GM19324 (cell line): ENCODE data around the gene CYTH1.

Experiments used
- ATAC-seq: cut with Tn5 transposase; IDR thresholded peaks from one replicate; pipeline ENCODE4 v1.9.1; 2021; ENCODE audit warnings: mild to moderate bottlenecking, moderate library complexity; ENCODE audit not compliant: unreplicated experiment, low FRiP score

CYTH1 gene

DNA sequence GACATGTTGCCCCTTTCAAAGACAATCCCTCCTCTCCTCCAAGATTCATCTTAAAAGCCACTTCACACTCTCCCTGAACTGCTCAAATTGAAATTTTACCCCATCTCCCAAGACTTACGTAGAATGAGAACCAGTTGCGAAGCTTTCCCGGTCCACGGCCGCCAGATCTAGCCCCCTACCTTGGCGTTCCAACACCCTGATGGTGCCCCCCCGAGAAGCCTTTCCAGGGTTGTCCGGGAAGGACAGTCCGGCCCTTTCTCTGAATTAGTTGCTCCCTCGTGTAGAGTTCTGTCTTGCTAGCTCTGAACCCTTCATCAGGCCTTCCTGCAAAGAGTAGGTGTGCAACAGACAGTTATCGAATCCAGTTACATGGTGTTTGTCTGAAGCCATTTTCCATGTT, 144.9 kb downstream of the CYTH1 start:
- ATAC-seq, result no peak

DNA sequence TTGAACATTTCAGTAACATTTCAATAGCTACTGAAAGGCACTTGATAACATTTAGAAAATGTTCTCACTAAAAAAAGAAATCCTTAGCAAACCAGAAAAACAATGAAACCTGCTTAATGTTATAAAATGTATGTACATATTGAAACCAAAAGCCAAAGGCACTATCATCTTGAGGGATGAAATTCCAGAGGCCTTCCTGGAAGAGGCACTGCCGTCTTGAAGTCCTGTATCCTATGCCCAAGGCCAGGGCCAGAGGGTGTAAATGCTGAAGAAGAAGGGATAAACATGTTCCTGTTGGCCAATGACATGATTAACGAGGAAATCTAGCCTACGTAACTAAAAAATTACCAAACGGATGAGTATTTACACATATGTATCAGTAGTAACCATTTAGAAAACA, 147.9 kb downstream of the CYTH1 start:
- ATAC-seq, result no peak

- ATAC-seq, result no peak
Observed at GRCh38 chr17:78629436-78629995, 152.6 kb downstream of the CYTH1 start.

DNA sequence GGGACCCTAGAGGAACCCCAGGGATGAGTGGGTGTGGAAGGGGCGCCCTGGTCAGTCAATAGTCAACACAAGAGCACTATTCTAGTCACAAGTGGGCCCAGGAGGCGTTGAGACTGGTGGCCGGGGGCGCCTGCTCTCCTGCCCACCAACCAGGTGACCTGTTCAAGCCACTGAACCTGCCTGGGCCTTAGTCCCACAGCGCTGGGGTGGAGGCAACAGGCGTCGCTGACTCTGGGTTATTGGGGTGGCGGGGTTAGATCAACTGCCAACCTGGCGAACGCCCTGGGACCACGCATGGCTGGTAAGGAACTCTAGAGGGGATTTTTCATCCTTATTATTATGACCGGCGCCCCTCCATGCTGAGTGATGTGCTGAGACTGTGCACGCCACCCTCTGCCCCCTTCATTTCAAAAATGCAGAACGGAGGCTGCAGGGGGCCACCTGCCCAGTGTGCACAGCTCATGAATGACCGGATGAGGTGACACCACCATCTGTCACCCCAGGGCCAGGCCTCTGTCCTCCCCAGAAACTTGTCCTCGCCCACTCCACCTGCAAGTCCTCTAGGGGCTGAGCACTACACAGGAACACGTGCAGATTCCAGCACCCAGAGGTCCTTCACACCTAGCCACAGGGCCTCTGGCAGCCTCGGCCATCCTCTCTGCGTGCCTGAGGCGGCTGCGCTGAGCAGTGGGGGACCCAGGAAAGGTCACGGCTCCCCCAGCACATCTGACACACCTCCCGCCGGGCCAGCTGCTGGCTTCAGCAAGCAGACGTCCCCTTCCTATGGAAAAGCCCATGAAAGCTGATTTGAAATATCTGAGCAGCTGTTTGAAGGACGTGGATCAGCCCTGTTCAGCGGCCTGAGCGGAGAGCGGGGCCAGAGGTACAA, 153.3 kb downstream of the CYTH1 start:
- no peak for ATAC-seq

GRCh38 chr17:78624324-78625151, 157.5 kb downstream of the CYTH1 start:
- no peak for ATAC-seq
